GM23248 (cell line): ENCODE data around the gene DDX27. TPM values are rescaled to one million over a fixed set of nuclear protein-coding genes. Genes with fewer than 3 reads are reported as not detected.

Experiments
- DNase-seq: peaks from one replicate; pipeline ENCODE4 v3.0.0-alpha.2; 2015
- H2AFZ ChIP-seq: fragments of 200-600 bp; sonication (generic); 2 replicates; pipeline ENCODE4 v1.6.1; 2016; ENCODE audit warnings: antibody characterized with exemption
- H3F3A ChIP-seq: fragments of 200-600 bp; sonication (generic); 2 replicates; pipeline ENCODE4 v1.6.1; 2016; ENCODE audit warnings: mild to moderate bottlenecking, antibody characterized with exemption, mixed run types; ENCODE audit not compliant: insufficient read depth
- H3K27ac ChIP-seq: fragments of 200-600 bp; sonication (generic); 2 replicates; pipeline ENCODE4 v1.5.1; 2016; ENCODE audit warnings: mild to moderate bottlenecking
- H3K27me3 ChIP-seq: fragments of 200-600 bp; sonication (generic); replicated peaks from 2 replicates; pipeline ENCODE4 v1.6.1; 2016; ENCODE audit warnings: mild to moderate bottlenecking; ENCODE audit not compliant: insufficient read depth
- H3K36me3 ChIP-seq: fragments of 200-600 bp; sonication (generic); 2 replicates; pipeline ENCODE4 v1.6.1; 2016; ENCODE audit warnings: low read depth, mild to moderate bottlenecking
- H3K4me1 ChIP-seq: fragments of 200-600 bp; sonication (generic); 2 replicates; pipeline ENCODE4 v1.6.1; 2016; ENCODE audit warnings: mild to moderate bottlenecking; ENCODE audit not compliant: insufficient read depth
- H3K4me2 ChIP-seq: fragments of 200-600 bp; sonication (generic); one replicate; pipeline ENCODE4 v1.6.1; 2016; ENCODE audit warnings: mild to moderate bottlenecking; ENCODE audit not compliant: unreplicated experiment
- H3K4me3 ChIP-seq: fragments of 200-600 bp; sonication (generic); 2 replicates; pipeline ENCODE4 v1.5.1; 2016; ENCODE audit warnings: mild to moderate bottlenecking
- H3K79me2 ChIP-seq: fragments of 200-600 bp; sonication (generic); 2 replicates; pipeline ENCODE4 v1.6.1; 2016; ENCODE audit warnings: mild to moderate bottlenecking; ENCODE audit not compliant: insufficient read depth
- H3K9ac ChIP-seq: fragments of 200-600 bp; sonication (generic); 2 replicates; pipeline ENCODE4 v1.6.1; 2016; ENCODE audit warnings: mild to moderate bottlenecking
- H3K9me2 ChIP-seq: fragments of 200-600 bp; sonication (generic); 2 replicates; pipeline ENCODE4 v1.6.1; 2016; ENCODE audit warnings: mixed run types, mild to moderate bottlenecking, moderate library complexity; ENCODE audit not compliant: insufficient read depth
- H3K9me3 ChIP-seq: fragments of 200-600 bp; sonication (generic); one replicate; pipeline ENCODE4 v1.6.1; 2017; ENCODE audit warnings: low read depth
- H4K20me1 ChIP-seq: fragments of 200-600 bp; sonication (generic); 2 replicates; pipeline ENCODE4 v1.6.0; 2016; ENCODE audit not compliant: insufficient read depth
- EZH2 ChIP-seq: fragments of 200-600 bp; sonication (generic); IDR thresholded peaks from 2 replicates; pipeline ENCODE4 v1.6.1; 2018; ENCODE audit warnings: antibody characterized with exemption, mild to moderate bottlenecking; ENCODE audit not compliant: insufficient read depth, poor library complexity, severe bottlenecking
- EZH2phosphoT487 ChIP-seq: fragments of 200-600 bp; sonication (generic); IDR thresholded peaks from 2 replicates; pipeline ENCODE4 v1.6.1; 2018; ENCODE audit warnings: antibody characterized with exemption, moderate library complexity, mild to moderate bottlenecking, low read depth; ENCODE audit not compliant: insufficient read depth
- WGBS, 2 experiments: methylation state at CpG; one replicate each; pipeline ENCODE4 v1.1.6; 2015 to 2017; ENCODE audit warnings: low lambda C conversion rate in 2 of 2, low coverage in 1 of 2; ENCODE audit errors: missing lambda C conversion rate in 2 of 2; 5-methylcytosine and 5-hydroxymethylcytosine counted together
- in situ Hi-C: fragments of 300-500 bp; cut with MboI; formaldehyde crosslinking; loops from 2 replicates; pipeline ENCODE4 v1.15.0; 2020
- polyA plus RNA-seq: library from polyadenylated mRNA; unstranded; fragments of >200 nt; fragmentation: Nextera tagmentation; extraction: Ambion mirVana; gene quantifications from 2 replicates; pipeline ENCODE4 v1.2.1, GENCODE V29; 2016
- total RNA-seq: library from RNA; depleted of rRNA; stranded (reverse); fragments of >200 nt; shearing (Covaris generic); gene quantifications from 2 replicates; pipeline ENCODE4 v1.2.3, GENCODE V29; 2014

DDX27 gene
- total and polyA plus RNA-seq, 2 experiments from 2014 or later: 25.3 to 35.6 TPM

- H3K9me2 ChIP-seq: no peaks in the 10 kb centered on the region
- H3K9me3 ChIP-seq: no peaks in the 10 kb centered on the region
- peaks cover 92% of the 10 kb centered on the region for H3K79me2 ChIP-seq
- in situ Hi-C loops: no loop called here
- H2AFZ ChIP-seq: no peak overlapping the region
- peaks cover 14% of the 10 kb centered on the region for H3K4me1 ChIP-seq
- no peak overlapping the region for H3K4me2 ChIP-seq
- WGBS, 2 experiments: 77 to 78% methylated on average over 8 of the region's 8 CpGs
- no peak overlapping the region for H3K27ac ChIP-seq
- DNase-seq: no peak
- peaks cover 36% of the 10 kb centered on the region for H3K36me3 ChIP-seq
- H3K9ac ChIP-seq: no peak overlapping the region
- peaks cover 16% of the 10 kb centered on the region for H4K20me1 ChIP-seq
- no peaks in the 10 kb centered on the region for H3K27me3 ChIP-seq
- H3K4me3 ChIP-seq: no peak overlapping the region
- H3F3A ChIP-seq: peaks cover 41% of the 10 kb centered on the region
- TF ChIP-seq EZH2 (no peak), EZH2phosphoT487 (no peak)
These were observed 54.6 kb downstream of the DDX27 start for GRCh38 chr20:49273696-49274277.

GRCh38 chr20:49275216-49275615, 56.0 kb downstream of the DDX27 start:
- Histone ChIP-seq H3K79me2 (peaks cover 92% of the 10 kb centered on the region), H3K4me3 (peak overlapping the region; percentile 96; the same call in 1 of the 2 replicates), H3K9me2 (no peaks in the 10 kb centered on the region), H3K4me2 (peak overlapping the region; percentile 98), H3K27ac (no peak overlapping the region; the same call in 1 of the 2 replicates), H3K9ac (no peak overlapping the region), H4K20me1 (peaks cover 12% of the 10 kb centered on the region), H3K9me3 (no peaks in the 10 kb centered on the region), H3K36me3 (peaks cover 39% of the 10 kb centered on the region), H3K4me1 (peaks cover 13% of the 10 kb centered on the region), H3K27me3 (no peaks in the 10 kb centered on the region), H2AFZ (no peak overlapping the region), H3F3A (peaks cover 41% of the 10 kb centered on the region)
- WGBS, 2 experiments: 77 to 84% methylated on average over 4 of the region's 4 CpGs
- TF ChIP-seq EZH2 (no peak), EZH2phosphoT487 (no peak)
- DNase-seq: no peak
- in situ Hi-C loops: no loop called here

- 41 to 54% methylated on average over 2 of the region's 2 CpGs for WGBS, 2 experiments
- Histone ChIP-seq H3K79me2 (peaks cover 92% of the 10 kb centered on the region), H3K27ac (peak overlapping the region; percentile 87), H3K4me1 (peaks cover 17% of the 10 kb centered on the region), H4K20me1 (peaks cover 11% of the 10 kb centered on the region), H3K27me3 (no peaks in the 10 kb centered on the region), H3K4me3 (peak overlapping the region; percentile 96), H3K9me2 (no peaks in the 10 kb centered on the region), H3F3A (peaks cover 41% of the 10 kb centered on the region), H3K9me3 (no peaks in the 10 kb centered on the region), H3K9ac (peak overlapping the region; percentile 98; the same call in 1 of the 2 replicates), H3K4me2 (peak overlapping the region; percentile 98), H2AFZ (no peak overlapping the region), H3K36me3 (peaks cover 40% of the 10 kb centered on the region)
- in situ Hi-C loops: no loop called here
- peak; percentile 35 for DNase-seq
- TF ChIP-seq EZH2phosphoT487 (no peak), EZH2 (no peak)
These were observed 56.4 kb downstream of the DDX27 start for GRCh38 chr20:49275636-49276035.

GRCh38 chr20:49276161-49276960, 57.1 kb downstream of the DDX27 start:
- H2AFZ ChIP-seq: no peak overlapping the region
- no peaks in the 10 kb centered on the region for H3K9me2 ChIP-seq
- in situ Hi-C loops: no loop called here
- H3F3A ChIP-seq: peaks cover 43% of the 10 kb centered on the region
- peaks cover 20% of the 10 kb centered on the region for H3K4me1 ChIP-seq
- 0 to 1% methylated on average over 3 of the region's 3 CpGs for WGBS, 2 experiments
- H3K4me2 ChIP-seq: peak overlapping the region; percentile 98
- peak overlapping the region; percentile 96 for H3K4me3 ChIP-seq
- peaks cover 15% of the 10 kb centered on the region for H4K20me1 ChIP-seq
- H3K79me2 ChIP-seq: peaks cover 92% of the 10 kb centered on the region
- H3K36me3 ChIP-seq: peaks cover 41% of the 10 kb centered on the region
- H3K27ac ChIP-seq: peak overlapping the region; percentile 87
- H3K9ac ChIP-seq: peak overlapping the region; percentile 98
- TF ChIP-seq EZH2phosphoT487 (no peak), EZH2 (no peak)
- H3K9me3 ChIP-seq: no peaks in the 10 kb centered on the region
- no peaks in the 10 kb centered on the region for H3K27me3 ChIP-seq
- peak; percentile 88 for DNase-seq
